Measurements from ENCODE around the gene GPX3. TPM values are rescaled to one million over a fixed set of nuclear protein-coding genes. Genes with fewer than 3 reads are reported as not detected.

Gene GPX3
- total and polyA plus RNA-seq, 2 donors (not counting 3 experiments of a cell fraction or from before 2014, with no cell fraction given) = 5.1 to 17.1 TPM

DNA sequence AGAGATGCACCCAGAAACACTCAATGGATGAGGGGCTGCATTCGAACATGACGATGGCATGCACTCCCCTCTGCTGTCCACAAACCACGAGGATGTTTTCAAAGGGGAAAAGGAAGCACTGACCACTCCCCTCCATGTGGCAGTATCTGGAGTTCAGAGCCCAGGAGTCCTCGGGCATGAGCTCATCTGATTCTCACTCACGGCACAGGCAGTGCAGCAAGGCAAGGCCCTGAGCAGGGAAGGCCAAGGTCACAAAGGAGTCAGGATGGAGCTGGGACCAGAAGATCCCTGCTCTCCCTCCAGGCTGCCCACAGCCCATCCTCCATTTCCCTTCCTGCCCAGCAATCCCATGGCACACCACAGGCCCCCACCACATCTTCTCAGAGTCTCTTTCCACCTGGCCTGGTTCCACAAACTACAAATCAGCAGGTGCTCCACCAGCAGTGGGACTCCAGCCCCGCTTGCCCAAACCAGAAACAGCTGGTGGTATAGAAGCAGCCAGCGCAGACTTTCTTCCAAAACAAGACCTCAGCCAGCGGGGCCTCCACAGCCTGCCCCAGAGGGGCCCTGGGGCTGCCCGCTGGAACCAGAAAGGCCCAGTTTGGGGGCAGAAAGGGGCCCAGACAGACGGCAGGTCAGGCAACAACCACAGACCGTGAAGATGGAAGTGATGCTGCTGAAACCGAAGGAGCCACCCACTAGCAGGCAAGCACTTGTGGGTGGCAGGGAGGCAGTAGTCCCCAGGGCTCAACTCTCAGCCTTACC is 48.2 kb downstream of the GPX3 start:
- H4K20me1 ChIP-seq (replicated peaks; ENCODE audit: control insufficient read depth, extremely low read depth, insufficient read depth, low read length) = no peaks in the 10 kb centered on the region
- intact Hi-C loops (cut with micrococcal nuclease) (no loop called here), dilution Hi-C loops (cut with MboI; ENCODE audit: extremely low pct_ligation_motif_present, low sequenced_read_pairs) (no loop called here)
- TF ChIP-seq POLR2AphosphoS5 (IDR thresholded peaks at IDR 0.05; ENCODE audit: insufficient read depth, low read depth, low read length) (no peak), JUN (IDR thresholded peaks at IDR 0.05; ENCODE audit: borderline replicate concordance, insufficient read depth, insufficient read length, low read depth) (no peak), MYC (IDR thresholded peaks at IDR 0.05; ENCODE audit: low read depth, low read length) (no peak)
- no peak overlapping the region for H3K4me2 ChIP-seq (ENCODE audit: insufficient read depth, low read length)
- peaks cover 27% of the 10 kb centered on the region for H3K4me1 ChIP-seq (ENCODE audit: control insufficient read depth, extremely low read depth, insufficient read depth, low read length)
- BruUV-seq (replicated peaks) = no TSS peak
- CTCF ChIA-PET = interaction anchor here (1.4 to 5.0 kb wide), 2 partner anchors 17 to 46 kb away, joined by 6 to 32 read pairs; no protein-coding TSS in a partner anchor
- no peaks in the 10 kb centered on the region for H3K9me3 ChIP-seq (replicated peaks; ENCODE audit: control insufficient read depth, insufficient read depth, low read length)
- POLR2A ChIA-PET = no interaction called here
- H3K4me3 ChIP-seq (replicated peaks in 1 of 3; ENCODE audit: insufficient read depth in 1 of 3, low read depth in 1 of 3, low read length in 3 of 3) = no peak overlapping the region
- H3K9me1 ChIP-seq (replicated peaks; ENCODE audit: control insufficient read depth, extremely low read depth, insufficient read depth, low read length) = no peaks in the 10 kb centered on the region
- DNase-seq (ENCODE audit: low read depth, low spot score) = no peak
- peaks cover 28% of the 10 kb centered on the region for H3K79me2 ChIP-seq (ENCODE audit: control insufficient read depth, insufficient read depth, low read length)
- no peak overlapping the region for H2AFZ ChIP-seq (ENCODE audit: low read depth, low read length)
- peak overlapping the region; percentile 52 for H3K27ac ChIP-seq (ENCODE audit: insufficient read depth, low read depth, low read length)
- FAIRE-seq = no peak
- no peaks in the 10 kb centered on the region for H3K36me3 ChIP-seq (ENCODE audit: control insufficient read depth in 2 of 2, extremely low read depth in 1 of 2, insufficient read depth in 2 of 2, low read length in 2 of 2)
- no peaks in the 10 kb centered on the region for H3K27me3 ChIP-seq (ENCODE audit: control insufficient read depth in 2 of 2, insufficient read depth in 2 of 2, low read length in 2 of 2)
- H3K9ac ChIP-seq (replicated peaks; ENCODE audit: extremely low read depth, insufficient read depth, low read length) = no peak overlapping the region

DNA sequence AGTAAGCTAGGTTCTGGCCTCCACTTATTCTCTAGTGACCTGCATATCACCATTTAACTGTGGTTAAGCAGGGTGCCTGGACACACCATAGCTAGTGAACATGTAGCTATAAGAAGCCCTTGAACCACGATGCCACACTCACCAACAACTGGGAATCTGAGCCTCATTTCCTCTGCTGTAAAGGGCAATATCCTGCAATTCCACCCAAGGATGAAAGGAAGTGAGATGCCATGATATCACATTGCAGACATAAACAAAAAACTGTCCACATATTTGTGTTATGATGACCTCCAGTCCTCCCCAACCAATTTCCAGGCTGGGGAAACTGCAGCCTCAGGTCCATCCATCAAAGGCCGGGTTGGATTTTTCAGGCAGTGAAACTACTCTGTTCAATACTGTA is 50.1 kb downstream of the GPX3 start:
- peaks cover 22% of the 10 kb centered on the region for H3K4me1 ChIP-seq (ENCODE audit: control insufficient read depth, extremely low read depth, insufficient read depth, low read length)
- peak overlapping the region; percentile 36 for H3K27ac ChIP-seq (ENCODE audit: insufficient read depth, low read depth, low read length)
- TF ChIP-seq, protein P1, sequence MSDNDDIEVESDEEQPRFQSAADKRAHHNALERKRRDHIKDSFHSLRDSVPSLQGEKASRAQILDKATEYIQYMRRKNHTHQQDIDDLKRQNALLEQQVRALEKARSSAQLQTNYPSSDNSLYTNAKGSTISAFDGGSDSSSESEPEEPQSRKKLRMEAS (IDR thresholded peaks at IDR 0.05; ENCODE audit: insufficient read depth, insufficient read length) = no peak
- peak; percentile 82 for TF ChIP-seq GATA2 (IDR thresholded peaks at IDR 0.05; ENCODE audit: insufficient read depth, insufficient read length, low read depth, low read length)
- TF ChIP-seq POLR2A (IDR thresholded peaks at IDR 0.05; ENCODE audit: low read depth, low read length) = no peak
- TF ChIP-seq EZH2 (IDR thresholded peaks at IDR 0.05; ENCODE audit: borderline replicate concordance, low read depth, low read length, severe bottlenecking) = no peak
- H3K9ac ChIP-seq (replicated peaks; ENCODE audit: extremely low read depth, insufficient read depth, low read length) = no peak overlapping the region
- H3K36me3 ChIP-seq (ENCODE audit: control insufficient read depth in 2 of 2, extremely low read depth in 1 of 2, insufficient read depth in 2 of 2, low read length in 2 of 2) = no peaks in the 10 kb centered on the region
- H3K79me2 ChIP-seq (ENCODE audit: control insufficient read depth, insufficient read depth, low read length) = peaks cover 36% of the 10 kb centered on the region
- dilution Hi-C loops (cut with MboI; ENCODE audit: extremely low pct_ligation_motif_present, low sequenced_read_pairs) = no loop called here
- H3K27me3 ChIP-seq (ENCODE audit: control insufficient read depth in 2 of 2, insufficient read depth in 2 of 2, low read length in 2 of 2) = no peaks in the 10 kb centered on the region
- no peak overlapping the region for H2AFZ ChIP-seq (ENCODE audit: low read depth, low read length)
- H3K9me3 ChIP-seq (replicated peaks; ENCODE audit: control insufficient read depth, insufficient read depth, low read length) = no peaks in the 10 kb centered on the region
- H3K4me2 ChIP-seq (ENCODE audit: insufficient read depth, low read length) = peak overlapping the region; percentile 35
- intact Hi-C loops (cut with micrococcal nuclease) = no loop called here
- no peak overlapping the region for H3K4me3 ChIP-seq (replicated peaks in 1 of 3; ENCODE audit: insufficient read depth in 1 of 3, low read depth in 1 of 3, low read length in 3 of 3)
- no TSS peak for BruUV-seq (replicated peaks)
- CTCF ChIA-PET = interaction anchor here (0.5 to 5.0 kb wide), 6 partner anchors 11 to 285 kb away, joined by 3 to 32 read pairs (median 6); partner anchors contain the start of gene TNIP1
- H3K9me1 ChIP-seq (replicated peaks; ENCODE audit: control insufficient read depth, extremely low read depth, insufficient read depth, low read length) = no peaks in the 10 kb centered on the region
- POLR2A ChIA-PET = interaction anchor here (1.3 kb wide), 1 partner anchor 11 kb away, joined by 4 read pairs; the partner anchor contains the start of gene TNIP1
- H4K20me1 ChIP-seq (replicated peaks; ENCODE audit: control insufficient read depth, extremely low read depth, insufficient read depth, low read length) = no peaks in the 10 kb centered on the region
- DNase-seq (ENCODE audit: low read depth, low spot score) (peak; percentile 51), FAIRE-seq (peak; percentile 81)

Measured in endothelial cell of umbilical vein (primary cell).